ENCODE results near the gene D2HGDH. TPM values are rescaled to one million over a fixed set of nuclear protein-coding genes. Genes with fewer than 3 reads are reported as not detected.

The D2HGDH gene
- total and polyA plus RNA-seq, 9 of the 15 experiments (the other 6 are each of a cell fraction or from before 2014, with no cell fraction given) = 0.39 to 30.8 (median 10.3) TPM

DNA sequence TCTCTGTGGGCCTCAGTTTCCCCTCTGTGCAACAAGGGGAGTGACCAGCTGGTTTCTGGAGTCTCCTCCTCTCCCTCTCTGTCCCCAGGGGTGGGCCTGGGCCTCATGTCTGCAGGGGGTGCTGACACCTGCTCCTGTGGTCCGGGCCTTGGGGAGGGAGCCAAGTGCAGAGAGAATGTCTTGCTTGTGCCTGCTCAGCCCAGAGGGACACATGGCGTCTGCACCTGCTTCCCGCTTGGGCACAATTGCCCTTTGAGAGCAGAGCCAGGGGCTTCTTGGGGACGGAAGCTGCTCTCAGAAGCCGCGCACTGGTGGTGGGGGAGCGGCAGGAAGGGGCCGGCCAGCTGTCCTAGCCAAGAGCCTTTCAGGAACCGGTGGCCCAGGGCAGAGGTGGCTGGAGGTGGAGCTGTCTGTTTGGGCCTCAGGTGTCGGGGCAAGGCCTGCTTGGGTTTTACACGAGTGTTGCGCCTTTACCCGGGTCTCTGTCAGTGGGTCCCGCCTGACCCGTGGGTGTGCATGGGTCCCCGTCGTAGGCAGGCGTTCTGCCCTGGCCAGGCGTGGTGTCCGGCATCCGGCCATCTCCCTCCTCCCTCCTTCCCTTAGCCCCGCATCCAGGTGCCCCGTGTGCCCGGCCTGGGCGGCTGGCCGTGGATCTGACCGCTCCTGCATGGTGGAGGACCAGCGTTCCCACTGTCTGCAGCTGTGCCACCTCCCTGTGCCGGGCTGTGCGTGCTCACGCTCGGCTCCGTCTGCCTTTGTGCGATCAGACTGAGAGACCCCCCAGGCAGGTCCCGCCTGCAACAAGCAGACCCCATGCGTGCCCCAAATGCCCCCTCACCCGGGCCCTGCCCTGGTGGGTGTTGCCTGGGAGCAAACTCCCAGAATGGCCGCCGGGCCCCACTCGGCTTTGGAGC is 78.6 kb downstream of the D2HGDH start:
- ChIA-PET POLR2A (no interaction called here), CTCF (ENCODE audit: low intra/inter-chr PET ratio) (no interaction called here)
- intact Hi-C loops (cut with micrococcal nuclease) = no loop called here
- in situ Hi-C loops (cut with MboI) = no loop called here
- H3K9ac ChIP-seq (ENCODE audit: insufficient read depth in 1 of 2, low read depth in 2 of 2, low read length in 2 of 2) = no peak overlapping the region
- WGBS (ENCODE audit: insufficient coverage, low coverage, missing lambda C conversion rate) = 77% methylated on average over 14 of the region's 40 CpGs
- no peak overlapping the region for H3K4me3 ChIP-seq
- H3K4me1 ChIP-seq (replicated peaks in 1 of 2; ENCODE audit: control insufficient read depth in 2 of 2, insufficient read depth in 2 of 2, low read length in 2 of 2) = peaks cover 4 to 73% of the 10 kb centered on the region in 2 experiments
- H4K20me1 ChIP-seq (replicated peaks; ENCODE audit: control insufficient read depth, insufficient read depth, low read length) = no peaks in the 10 kb centered on the region
- no peaks in the 10 kb centered on the region for H3K9me1 ChIP-seq (ENCODE audit: control insufficient read depth, insufficient read depth, low read length)
- H3K79me2 ChIP-seq (ENCODE audit: control insufficient read depth, insufficient read depth, low read length) = no peaks in the 10 kb centered on the region
- no peaks in the 10 kb centered on the region for H3K9me3 ChIP-seq (replicated peaks; ENCODE audit: control insufficient read depth, insufficient read depth, low read depth, low read length)
- FAIRE-seq = no peak
- H2AFZ ChIP-seq (ENCODE audit: low read depth, low read length) = no peak overlapping the region
- TF ChIP-seq, protein P1, sequence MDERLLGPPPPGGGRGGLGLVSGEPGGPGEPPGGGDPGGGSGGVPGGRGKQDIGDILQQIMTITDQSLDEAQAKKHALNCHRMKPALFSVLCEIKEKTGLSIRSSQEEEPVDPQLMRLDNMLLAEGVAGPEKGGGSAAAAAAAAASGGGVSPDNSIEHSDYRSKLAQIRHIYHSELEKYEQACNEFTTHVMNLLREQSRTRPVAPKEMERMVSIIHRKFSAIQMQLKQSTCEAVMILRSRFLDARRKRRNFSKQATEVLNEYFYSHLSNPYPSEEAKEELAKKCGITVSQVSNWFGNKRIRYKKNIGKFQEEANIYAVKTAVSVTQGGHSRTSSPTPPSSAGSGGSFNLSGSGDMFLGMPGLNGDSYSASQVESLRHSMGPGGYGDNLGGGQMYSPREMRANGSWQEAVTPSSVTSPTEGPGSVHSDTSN (CRISPR knock-in tag; IDR thresholded peaks at IDR 0.05; ENCODE audit: low read depth) = no peak
- TF ChIP-seq, protein P1 (tag; conservative IDR thresholded peaks at IDR 0.05; ENCODE audit: low read depth) = no peak
- no peak for TF ChIP-seq CHD1 (IDR thresholded peaks at IDR 0.05; ENCODE audit: low read length)
- TF ChIP-seq SMAD1 (IDR thresholded peaks at IDR 0.05; ENCODE audit: low read depth, low read length, partially characterized antibody) = no peak
- no peak for TF ChIP-seq RAD21 (CRISPR knock-in tag; conservative IDR thresholded peaks at IDR 0.05 in 1 of 2, IDR thresholded peaks at IDR 0.05 in 1 of 2)
- no peak for TF ChIP-seq SETDB1 (IDR thresholded peaks at IDR 0.05; ENCODE audit: low read length)
- no peak for TF ChIP-seq HCFC1 (IDR thresholded peaks at IDR 0.05; ENCODE audit: low read depth, low read length)
- 0 out of 2 replicates have a peak, but pooled peaks have one; percentile 29 for TF ChIP-seq ZNF584 (CRISPR knock-in tag; IDR thresholded peaks at IDR 0.05; ENCODE audit: low read depth)
- no peak for TF ChIP-seq ZNF184 (CRISPR knock-in tag; IDR thresholded peaks at IDR 0.05)
- no peak for TF ChIP-seq ERF (CRISPR knock-in tag; IDR thresholded peaks at IDR 0.05)
- BruUV-seq (replicated peaks) = no TSS peak
- no peak overlapping the region for H3K27ac ChIP-seq (ENCODE audit: extremely low read depth, low read depth, low read length)
- H3K4me2 ChIP-seq (ENCODE audit: insufficient read depth, low read length) = no peak overlapping the region
- H3K36me3 ChIP-seq (ENCODE audit: control insufficient read depth, insufficient read depth, low read length) = no peaks in the 10 kb centered on the region
- DNase-seq (ENCODE audit: extremely low read depth in 1 of 4, low spot score in 3 of 4) = no peak
- H3K27me3 ChIP-seq (ENCODE audit: control insufficient read depth in 2 of 2, insufficient read depth in 2 of 2, low read length in 2 of 2) = no peaks in the 10 kb centered on the region
- ATAC-seq = no peak
